Chondrocyte (in vitro differentiated cells): ENCODE measurements around the gene MIXL1. TPM values are rescaled to one million over a fixed set of nuclear protein-coding genes. Genes with fewer than 3 reads are reported as not detected.

Source experiments
- DNase-seq: peaks from one replicate; pipeline ENCODE4 v3.0.0; 2021; ENCODE audit warnings: mixed read lengths, low spot score
- H3K27ac Mint-ChIP-seq: one replicate; pipeline ENCODE4 v1.8.0; 2021; ENCODE audit warnings: mild to moderate bottlenecking, moderate library complexity, mixed read lengths; ENCODE audit not compliant: unreplicated experiment
- H3K27me3 Mint-ChIP-seq: 2 replicates; pipeline ENCODE4 v1.8.0; 2021; ENCODE audit warnings: low read depth, mixed read lengths
- H3K36me3 Mint-ChIP-seq: 2 replicates; pipeline ENCODE4 v1.8.0; 2021; ENCODE audit warnings: low read depth, mixed read lengths
- H3K4me1 Mint-ChIP-seq: 2 replicates; pipeline ENCODE4 v1.8.0; 2021; ENCODE audit warnings: low read depth, mild to moderate bottlenecking, mixed read lengths
- H3K4me3 Mint-ChIP-seq: one replicate; pipeline ENCODE4 v1.8.0; 2021; ENCODE audit warnings: mild to moderate bottlenecking, moderate library complexity, mixed read lengths; ENCODE audit not compliant: unreplicated experiment
- H3K9me3 Mint-ChIP-seq: 2 replicates; pipeline ENCODE4 v1.8.0; 2021; ENCODE audit warnings: low read depth, mixed read lengths
- CTCF ChIP-seq: fragments of 200-600 bp; sonication (generic); IDR thresholded peaks from 2 replicates; pipeline ENCODE4 v1.5.0; 2021; ENCODE audit warnings: antibody characterized with exemption, mild to moderate bottlenecking, moderate library complexity
- total RNA-seq: library from RNA; stranded (reverse); gene quantifications from 3 replicates; pipeline ENCODE4 v1.2.1, GENCODE V29; 2021

MIXL1 gene
- total RNA-seq, 1 donor from 2014 or later: 0.17 TPM

GRCh38 chr1:226186124-226187018 lies 37.1 kb upstream of the MIXL1 start, which contains the start of gene ACBD3:
ACBD3 (minus strand) TSS chr1:226186741; CDS start chr1:226186675, 66 bp downstream.
- peak within 1 kb of the TSS; percentile 87 for H3K4me3 Mint-ChIP-seq

GRCh38 chr1:226187019-226187322 lies 36.5 kb upstream of the MIXL1 start:
- no peaks in the 10 kb centered on the region for H3K27me3 Mint-ChIP-seq
- H3K36me3 Mint-ChIP-seq: peaks cover 8% of the 10 kb centered on the region
- peak overlapping the region; percentile 80 for H3K4me3 Mint-ChIP-seq
- peak; percentile 1 for TF ChIP-seq CTCF
- H3K4me1 Mint-ChIP-seq: peaks cover 36% of the 10 kb centered on the region
- no peak for DNase-seq
- H3K9me3 Mint-ChIP-seq: no peaks in the 10 kb centered on the region
- H3K27ac Mint-ChIP-seq: peak overlapping the region; percentile 98

More at GRCh38 chr1:226186124-226187018, 37.1 kb upstream of the MIXL1 start, which contains the start of gene ACBD3:
- Mint-ChIP-seq H3K4me1 (peaks cover 42% of the 10 kb centered on the region), H3K9me3 (no peaks in the 10 kb centered on the region), H3K27ac (peak within 1 kb of the TSS; percentile 98), H3K36me3 (peaks cover 8% of the 10 kb centered on the region), H3K27me3 (no peaks in the 10 kb centered on the region)
- no peak for TF ChIP-seq CTCF
- DNase-seq: peak; percentile 96

- Mint-ChIP-seq H3K36me3 (peaks cover 6% of the 10 kb centered on the region), H3K27ac (peak overlapping the region; percentile 98), H3K4me1 (peaks cover 32% of the 10 kb centered on the region), H3K4me3 (peak overlapping the region; percentile 80), H3K9me3 (no peaks in the 10 kb centered on the region), H3K27me3 (no peaks in the 10 kb centered on the region)
- DNase-seq: no peak
- no peak for TF ChIP-seq CTCF
Measured at GRCh38 chr1:226187380-226187779, 36.1 kb upstream of the MIXL1 start.

DNA sequence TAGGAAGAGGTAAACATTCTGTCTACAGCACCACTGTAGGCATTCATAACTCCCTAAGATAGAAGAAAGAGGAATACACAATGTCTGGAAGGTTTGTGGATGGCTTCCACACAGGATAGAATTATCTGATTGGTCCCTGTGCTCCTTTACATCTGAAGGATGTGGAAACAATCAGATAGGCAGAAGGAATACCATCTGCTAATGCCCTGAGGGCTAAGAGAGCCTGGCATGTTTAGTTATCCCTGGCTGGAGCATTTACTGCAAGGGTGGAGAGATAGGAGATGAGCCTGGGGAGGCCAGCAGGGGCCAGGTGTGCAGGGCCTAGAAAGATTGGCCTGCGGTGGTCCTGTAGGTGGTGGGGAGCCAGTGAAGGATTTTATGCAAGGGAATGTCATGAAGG lies 28.3 kb upstream of the MIXL1 start:
- H3K4me1 Mint-ChIP-seq: no peaks in the 10 kb centered on the region

GRCh38 chr1:226199971-226200370 lies 23.5 kb upstream of the MIXL1 start:
- H3K27ac Mint-ChIP-seq: no peak overlapping the region
- no peak overlapping the region for H3K4me3 Mint-ChIP-seq
- DNase-seq: no peak
- TF ChIP-seq CTCF: no peak
- no peaks in the 10 kb centered on the region for H3K36me3 Mint-ChIP-seq
- no peaks in the 10 kb centered on the region for H3K4me1 Mint-ChIP-seq
- H3K27me3 Mint-ChIP-seq: peaks cover 2% of the 10 kb centered on the region
- no peaks in the 10 kb centered on the region for H3K9me3 Mint-ChIP-seq

More for the DNA sequence above, 28.3 kb upstream of the MIXL1 start:
- Mint-ChIP-seq H3K27ac (no peak overlapping the region), H3K4me3 (no peak overlapping the region), H3K36me3 (no peaks in the 10 kb centered on the region), H3K9me3 (no peaks in the 10 kb centered on the region), H3K27me3 (no peaks in the 10 kb centered on the region)
- TF ChIP-seq CTCF: no peak
- DNase-seq: no peak
